ENCODE data around the gene MARCHF5. TPM values are rescaled to one million over a fixed set of nuclear protein-coding genes. Genes with fewer than 3 reads are reported as not detected.

MARCHF5 gene
- total RNA-seq, 4 donors from 2014 or later, result 13.0 to 24.4 (median 15.4) TPM

- intact Hi-C loops (cut with DNase I; ENCODE audit: low total_unique reads), result no loop called here
- in situ Hi-C loops (cut with MboI; ENCODE audit: low sequenced_read_pairs in 4 of 4), result no loop called here
- Histone ChIP-seq H3K27me3 (no peaks in the 10 kb centered on the region), H3K36me3 (no peaks in the 10 kb centered on the region), H3K27ac (no peak overlapping the region), H3K4me3 (no peak overlapping the region), H3K4me1 (no peaks in the 10 kb centered on the region), H3K9me3 (no peaks in the 10 kb centered on the region)
- ATAC-seq, result no peak
- no peak for DNase-seq
- TF ChIP-seq CTCF (IDR thresholded peaks at IDR 0.05 in 4 of 5, conservative IDR thresholded peaks at IDR 0.05 in 1 of 5) (no peak), POLR2A (IDR thresholded peaks at IDR 0.05) (no peak)
These were observed 26.7 kb upstream of the MARCHF5 start for GRCh38 chr10:92264249-92264648.

DNA sequence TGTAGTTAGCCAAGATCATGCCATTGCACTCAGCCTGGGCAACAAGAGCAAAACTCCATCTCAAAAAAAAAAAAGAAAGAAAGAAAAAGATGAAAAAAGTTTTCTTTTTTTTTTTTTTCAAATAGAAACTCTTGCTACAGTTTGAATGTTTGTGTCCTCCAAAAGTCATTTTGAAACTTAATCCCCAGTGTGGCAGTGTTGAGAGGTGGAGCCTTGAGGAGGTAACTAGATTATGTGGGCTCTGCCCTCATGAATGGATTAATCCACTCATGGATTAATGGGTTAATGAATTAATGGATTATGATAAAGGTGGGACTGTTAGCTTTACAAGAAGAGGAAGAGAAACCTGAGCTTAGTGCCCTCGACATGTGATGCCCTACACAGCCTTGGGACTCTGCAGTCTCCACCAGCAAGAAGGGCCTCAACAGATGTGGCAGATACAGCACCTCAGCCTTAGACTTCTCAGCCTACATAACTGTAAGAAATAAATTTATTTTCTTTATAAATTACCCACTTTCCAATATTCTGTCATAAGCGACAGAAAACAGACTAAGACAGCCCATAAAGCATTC, 25.2 kb upstream of the MARCHF5 start:
- Histone ChIP-seq H3K9me3 (no peaks in the 10 kb centered on the region), H3K27ac (no peak overlapping the region), H3K27me3 (no peaks in the 10 kb centered on the region), H3K4me1 (no peaks in the 10 kb centered on the region), H3K4me3 (no peak overlapping the region), H3K36me3 (no peaks in the 10 kb centered on the region)
- intact Hi-C loops (cut with DNase I; ENCODE audit: low total_unique reads), result no loop called here
- ATAC-seq, result no peak
- no peak for DNase-seq
- no peak for TF ChIP-seq POLR2A (IDR thresholded peaks at IDR 0.05)
- TF ChIP-seq CTCF (IDR thresholded peaks at IDR 0.05 in 4 of 5, conservative IDR thresholded peaks at IDR 0.05 in 1 of 5), result no peak
- in situ Hi-C loops (cut with MboI; ENCODE audit: low sequenced_read_pairs in 4 of 4), result no loop called here

DNA sequence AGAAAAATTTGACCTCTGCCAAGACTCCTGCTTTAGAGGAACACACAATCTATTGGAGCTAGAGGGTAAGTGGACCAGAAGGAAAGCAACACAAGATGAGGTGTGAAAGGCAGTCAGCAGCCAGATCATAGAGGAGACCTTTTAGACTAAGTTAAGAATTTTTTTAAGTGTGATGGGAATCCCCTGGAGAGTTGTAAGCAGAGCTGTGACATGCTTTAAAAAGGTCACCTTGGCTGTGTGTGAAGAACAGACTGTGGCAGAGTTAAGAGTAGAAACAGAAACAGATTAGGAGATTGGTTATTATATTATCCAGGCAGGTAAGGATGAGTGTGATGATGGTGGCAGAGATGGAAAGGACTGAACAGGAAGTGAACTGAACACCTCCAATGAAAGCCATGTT, 23.6 kb upstream of the MARCHF5 start:
- intact Hi-C loops (cut with DNase I; ENCODE audit: low total_unique reads), result no loop called here

GRCh38 chr10:92268748-92269147, 22.2 kb upstream of the MARCHF5 start:
- Histone ChIP-seq H3K9me3 (no peaks in the 10 kb centered on the region), H3K4me3 (no peak overlapping the region), H3K36me3 (no peaks in the 10 kb centered on the region), H3K4me1 (no peaks in the 10 kb centered on the region), H3K27me3 (no peaks in the 10 kb centered on the region), H3K27ac (no peak overlapping the region)
- ATAC-seq, result no peak
- TF ChIP-seq POLR2A (IDR thresholded peaks at IDR 0.05), result no peak
- TF ChIP-seq CTCF (IDR thresholded peaks at IDR 0.05 in 4 of 5, conservative IDR thresholded peaks at IDR 0.05 in 1 of 5), result no peak
- DNase-seq, result no peak
- in situ Hi-C loops (cut with MboI; ENCODE audit: low sequenced_read_pairs in 4 of 4) (no loop called here), intact Hi-C loops (cut with DNase I; ENCODE audit: low total_unique reads) (no loop called here)

More for the DNA sequence above, 23.6 kb upstream of the MARCHF5 start:
- H3K27me3 ChIP-seq, result no peaks in the 10 kb centered on the region
- no peaks in the 10 kb centered on the region for H3K4me1 ChIP-seq
- H3K27ac ChIP-seq, result no peak overlapping the region
- no peak for TF ChIP-seq CTCF (IDR thresholded peaks at IDR 0.05 in 4 of 5, conservative IDR thresholded peaks at IDR 0.05 in 1 of 5)
- TF ChIP-seq POLR2A (IDR thresholded peaks at IDR 0.05), result no peak
- H3K9me3 ChIP-seq, result no peaks in the 10 kb centered on the region
- no peak overlapping the region for H3K4me3 ChIP-seq
- no peak for DNase-seq
- in situ Hi-C loops (cut with MboI; ENCODE audit: low sequenced_read_pairs in 4 of 4), result no loop called here
- H3K36me3 ChIP-seq, result no peaks in the 10 kb centered on the region
- ATAC-seq, result no peak

- ATAC-seq (no peak), DNase-seq (no peak)
- TF ChIP-seq CTCF (IDR thresholded peaks at IDR 0.05 in 4 of 5, conservative IDR thresholded peaks at IDR 0.05 in 1 of 5) (no peak), POLR2A (IDR thresholded peaks at IDR 0.05) (no peak)
- Histone ChIP-seq H3K27ac (no peak overlapping the region), H3K36me3 (no peaks in the 10 kb centered on the region), H3K4me1 (peaks cover 0 to 2% of the 10 kb centered on the region in 2 donors), H3K4me3 (no peak overlapping the region), H3K9me3 (no peaks in the 10 kb centered on the region), H3K27me3 (no peaks in the 10 kb centered on the region)
- in situ Hi-C loops (cut with MboI; ENCODE audit: low sequenced_read_pairs in 4 of 4), result no loop called here
- intact Hi-C loops (cut with DNase I; ENCODE audit: low total_unique reads), result no loop called here
These were observed 16.9 kb upstream of the MARCHF5 start for GRCh38 chr10:92274071-92274470.

Data from gastrocnemius medialis (tissue), 4 donors.